Skin of body (tissue), 2 donors: ENCODE data around the gene SEC14L6. TPM values are rescaled to one million over a fixed set of nuclear protein-coding genes. Genes with fewer than 3 reads are reported as not detected.

Experiments used
- DNase-seq: peaks from one replicate; lab custom pipeline; 2025; lab: John Stamatoyannopoulos, UW
- total RNA-seq: library from RNA; depleted of rRNA; stranded (reverse); fragments of >200 nt; gene quantifications from one replicate; pipeline ENCODE4 v1.2.3, GENCODE V29; 2014

SEC14L6 gene
- total RNA-seq, 1 donor from 2014 or later: 18.4 TPM

GRCh38 chr22:30497466-30498150, 48.9 kb downstream of the SEC14L6 start:
- DNase-seq: no peak

- no peak for DNase-seq
Measured at GRCh38 chr22:30495041-30495784, 51.3 kb downstream of the SEC14L6 start.

- no peak for DNase-seq
Measured at GRCh38 chr22:30492144-30492543, 54.4 kb downstream of the SEC14L6 start.

GRCh38 chr22:30491381-30491780, 55.2 kb downstream of the SEC14L6 start:
- no peak for DNase-seq

- no peak for DNase-seq
Measured at GRCh38 chr22:30490399-30490798, 56.1 kb downstream of the SEC14L6 start.

GRCh38 chr22:30488121-30488520, 58.4 kb downstream of the SEC14L6 start:
- DNase-seq: no peak

- DNase-seq: no peak
Measured at GRCh38 chr22:30486661-30487115, 59.9 kb downstream of the SEC14L6 start.

GRCh38 chr22:30486118-30486517, 60.4 kb downstream of the SEC14L6 start:
- DNase-seq: no peak

- DNase-seq: no peak
Measured at GRCh38 chr22:30485362-30485988, 61.1 kb downstream of the SEC14L6 start.

GRCh38 chr22:30483169-30483568, 63.4 kb downstream of the SEC14L6 start:
- DNase-seq: no peak

- DNase-seq: no peak
Measured at GRCh38 chr22:30481711-30482110, 64.8 kb downstream of the SEC14L6 start.

GRCh38 chr22:30479981-30480380, 66.6 kb downstream of the SEC14L6 start:
- DNase-seq: no peak

GRCh38 chr22:30474683-30475424, 71.7 kb downstream of the SEC14L6 start:
- DNase-seq: no peak

- no peak for DNase-seq
Measured at GRCh38 chr22:30474121-30474520, 72.4 kb downstream of the SEC14L6 start.

- no peak for DNase-seq
Measured at GRCh38 chr22:30472994-30473720, 73.4 kb downstream of the SEC14L6 start.

Other genes with a start within 250 kb of the SEC14L6 start
- 10.8 TPM for gene TBC1D10A, start 219.8 kb downstream of the SEC14L6 start, total RNA-seq
- gene SF3A1, start 189.8 kb downstream of the SEC14L6 start, total RNA-seq: 30.0 TPM
- 1.8 TPM for gene CCDC157, start 189.7 kb downstream of the SEC14L6 start, total RNA-seq
- gene RNF215, start 159.3 kb downstream of the SEC14L6 start, total RNA-seq: 6.5 TPM
- gene SEC14L2, start 149.7 kb downstream of the SEC14L6 start, total RNA-seq: 5.1 TPM
- gene MTFP1, start 121.0 kb downstream of the SEC14L6 start, total RNA-seq: 3.3 TPM
- not detected for gene SEC14L3, start 74.7 kb downstream of the SEC14L6 start, total RNA-seq
- gene SEC14L4, start 41.0 kb downstream of the SEC14L6 start, total RNA-seq: 1.4 TPM
- 0.39 TPM for gene GAL3ST1, start 27.9 kb upstream of the SEC14L6 start, total RNA-seq
- 29.6 TPM for gene PES1, start 45.2 kb upstream of the SEC14L6 start, total RNA-seq
- 5.1 TPM for gene TCN2, start 60.4 kb upstream of the SEC14L6 start, total RNA-seq
- 2.8 TPM for gene SLC35E4, start 89.0 kb upstream of the SEC14L6 start, total RNA-seq
- 5.5 TPM for gene DUSP18, start 121.1 kb upstream of the SEC14L6 start, total RNA-seq
- 15.4 TPM for gene OSBP2, start 148.1 kb upstream of the SEC14L6 start, total RNA-seq